ENCODE data around the gene RNF207. TPM values are rescaled to one million over a fixed set of nuclear protein-coding genes. Genes with fewer than 3 reads are reported as not detected.

The RNF207 gene
- total RNA-seq, 1 experiment from 2014 or later, result 4.9 TPM

- Mint-ChIP-seq H3K4me1 (peaks cover 39 to 44% of the 10 kb centered on the region in 2 experiments), H3K36me3 (ENCODE audit: insufficient read depth in 1 of 3, low read depth in 3 of 3) (peaks cover 14 to 38% (median 23%) of the 10 kb centered on the region in 3 experiments; a peak in 6 of 7 replicates), H3K9me3 (no peaks in the 10 kb centered on the region), H3K4me3 (no peak overlapping the region; a peak in 1 of 5 replicates), H3K27ac (peak overlapping the region in 2 of 3 experiments; percentile 56 to 77; a peak in 1 of 7 replicates), H3K27me3 (ENCODE audit: low read depth) (peaks cover 35% of the 10 kb centered on the region)
- Histone ChIP-seq H2BK120ac (ENCODE audit: low read depth, low read length, poor library complexity, severe bottlenecking) (no peak overlapping the region), H3K14ac (ENCODE audit: insufficient read depth, low read length) (no peak overlapping the region), H3T11ph (ENCODE audit: low read length) (no peak overlapping the region), H3K56ac (ENCODE audit: insufficient read length, low read depth, low read length) (no peak overlapping the region), H2BK12ac (ENCODE audit: insufficient read length, low read depth, low read length) (no peak overlapping the region), H2BK15ac (ENCODE audit: low read depth, low read length) (no peak overlapping the region), H3K27ac (ENCODE audit: insufficient read length, low read depth, low read length) (peak overlapping the region; percentile 33), H4K8ac (replicated peaks; ENCODE audit: insufficient read length, low read depth, low read length) (no peak overlapping the region), H3K79me1 (ENCODE audit: insufficient read depth, low read depth, low read length, poor library complexity, severe bottlenecking) (no peaks in the 10 kb centered on the region), H4K5ac (ENCODE audit: insufficient read length, low read depth, low read length) (no peak overlapping the region), H2AFZ (ENCODE audit: low read length) (no peak overlapping the region), H3K27me3 (ENCODE audit: insufficient read depth, low read length) (peaks cover 6% of the 10 kb centered on the region; the same call in 1 of the 2 replicates), H3K4ac (ENCODE audit: low read depth, low read length) (no peak overlapping the region), H2BK20ac (ENCODE audit: low read depth, low read length, poor library complexity, severe bottlenecking) (no peak overlapping the region), H3K9ac (ENCODE audit: extremely low read depth, insufficient read length, low read length) (no peak overlapping the region), H3K23ac (ENCODE audit: insufficient read length, low read depth, low read length) (no peak overlapping the region), H3K79me2 (ENCODE audit: insufficient read depth, low read length) (no peaks in the 10 kb centered on the region; the same call in 1 of the 2 replicates), H2BK5ac (ENCODE audit: insufficient read length, low read length) (no peak overlapping the region), H3K9me3 (ENCODE audit: control insufficient read depth, low read depth, low read length) (no peaks in the 10 kb centered on the region), H4K91ac (ENCODE audit: insufficient read length, low read depth, low read length) (no peak overlapping the region), H3K18ac (ENCODE audit: insufficient read length, low read depth, low read length) (no peak overlapping the region), H3K4me2 (ENCODE audit: insufficient read depth, insufficient read length, low read length) (no peak overlapping the region), H3K23me2 (ENCODE audit: insufficient read length, low read depth, low read length, poor library complexity, severe bottlenecking) (no peaks in the 10 kb centered on the region), H2AK5ac (ENCODE audit: insufficient read length, low read length) (no peak overlapping the region), H4K20me1 (ENCODE audit: control insufficient read depth, insufficient read depth, insufficient read length) (no peaks in the 10 kb centered on the region), H3K4me1 (ENCODE audit: insufficient read depth, low read length) (peaks cover 4% of the 10 kb centered on the region; the same call in 1 of the 2 replicates)
- no CpG with 5 or more reads among the region's 6 CpGs for WGBS (ENCODE audit: extremely low coverage, insufficient read length, low lambda C conversion rate)
- TF ChIP-seq CTCF (conservative IDR thresholded peaks at IDR 0.05), result peak; percentile 56
- DNase-seq, result peak; percentile 57
These were observed 22.4 kb upstream of the RNF207 start for GRCh38 chr1:6183520-6183989.
